Measurements from ENCODE around the gene CACNA1C. TPM values are rescaled to one million over a fixed set of nuclear protein-coding genes. Genes with fewer than 3 reads are reported as not detected.
A peak's percentile ranks its signal among the peaks of the same experiment; 100 is the strongest.

CACNA1C gene
- total RNA-seq, 4 donors from 2014 or later = 2.0 to 4.2 (median 2.5) TPM

GRCh38 chr12:2023365-2023764 lies 29.4 kb upstream of the CACNA1C start:
- H3K4me1 ChIP-seq = no peaks in the 10 kb centered on the region
- no peaks in the 10 kb centered on the region for H3K27me3 ChIP-seq
- H3K4me3 ChIP-seq (replicated peaks in 1 of 3) = no peak overlapping the region
- WGBS, 2 donors = 20 to 38% methylated on average over 3 of the region's 3 CpGs
- DNase-seq = peak in 1 of 2 donors; percentile 7
- no peak overlapping the region for H3K27ac ChIP-seq
- no peaks in the 10 kb centered on the region for H3K9me3 ChIP-seq
- intact Hi-C loops (cut with DNase I) = no loop called here
- TF ChIP-seq, protein P1, sequence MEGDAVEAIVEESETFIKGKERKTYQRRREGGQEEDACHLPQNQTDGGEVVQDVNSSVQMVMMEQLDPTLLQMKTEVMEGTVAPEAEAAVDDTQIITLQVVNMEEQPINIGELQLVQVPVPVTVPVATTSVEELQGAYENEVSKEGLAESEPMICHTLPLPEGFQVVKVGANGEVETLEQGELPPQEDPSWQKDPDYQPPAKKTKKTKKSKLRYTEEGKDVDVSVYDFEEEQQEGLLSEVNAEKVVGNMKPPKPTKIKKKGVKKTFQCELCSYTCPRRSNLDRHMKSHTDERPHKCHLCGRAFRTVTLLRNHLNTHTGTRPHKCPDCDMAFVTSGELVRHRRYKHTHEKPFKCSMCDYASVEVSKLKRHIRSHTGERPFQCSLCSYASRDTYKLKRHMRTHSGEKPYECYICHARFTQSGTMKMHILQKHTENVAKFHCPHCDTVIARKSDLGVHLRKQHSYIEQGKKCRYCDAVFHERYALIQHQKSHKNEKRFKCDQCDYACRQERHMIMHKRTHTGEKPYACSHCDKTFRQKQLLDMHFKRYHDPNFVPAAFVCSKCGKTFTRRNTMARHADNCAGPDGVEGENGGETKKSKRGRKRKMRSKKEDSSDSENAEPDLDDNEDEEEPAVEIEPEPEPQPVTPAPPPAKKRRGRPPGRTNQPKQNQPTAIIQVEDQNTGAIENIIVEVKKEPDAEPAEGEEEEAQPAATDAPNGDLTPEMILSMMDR (IDR thresholded peaks at IDR 0.05) = no peak
- TF ChIP-seq POLR2A (IDR thresholded peaks at IDR 0.05) = no peak
- H3K36me3 ChIP-seq = no peaks in the 10 kb centered on the region

GRCh38 chr12:2027351-2027750 lies 25.4 kb upstream of the CACNA1C start:
- Histone ChIP-seq H3K4me3 (replicated peaks in 1 of 3) (no peak overlapping the region), H3K9me3 (no peaks in the 10 kb centered on the region), H3K4me1 (no peaks in the 10 kb centered on the region), H3K36me3 (no peaks in the 10 kb centered on the region), H3K27ac (no peak overlapping the region), H3K27me3 (no peaks in the 10 kb centered on the region)
- 77 to 78% methylated on average over 4 of the region's 4 CpGs for WGBS, 2 donors
- TF ChIP-seq, protein P1 (IDR thresholded peaks at IDR 0.05) = no peak
- TF ChIP-seq POLR2A (IDR thresholded peaks at IDR 0.05) = no peak
- intact Hi-C loops (cut with DNase I) = no loop called here
- DNase-seq = no peak

DNA sequence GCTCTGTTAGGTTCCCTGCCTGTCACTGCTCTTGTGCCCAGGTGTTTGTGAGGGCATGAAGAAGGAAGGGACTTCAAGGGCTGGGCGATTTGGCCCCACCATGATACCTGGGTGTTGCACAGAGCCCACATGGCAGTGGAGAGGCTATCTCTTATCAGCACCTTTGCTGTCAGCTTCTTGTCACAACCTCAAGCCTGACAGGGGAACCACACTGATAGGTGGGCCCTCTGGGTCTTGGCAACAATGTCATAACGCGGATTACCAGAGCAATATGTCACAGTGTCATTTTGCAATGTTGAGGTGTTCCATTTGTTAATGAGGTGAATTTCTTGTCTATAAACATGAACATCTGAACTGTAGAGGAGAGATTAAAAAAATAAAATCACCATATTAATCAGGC lies 22.9 kb upstream of the CACNA1C start:
- 92 to 99% methylated on average over 3 of the region's 3 CpGs for WGBS, 2 donors
- H3K27ac ChIP-seq = no peak overlapping the region
- no peak for TF ChIP-seq POLR2A (IDR thresholded peaks at IDR 0.05)
- TF ChIP-seq, protein P1 (IDR thresholded peaks at IDR 0.05) = no peak
- H3K4me1 ChIP-seq = peaks cover 0 to 3% of the 10 kb centered on the region in 2 donors
- no peak overlapping the region for H3K4me3 ChIP-seq (replicated peaks in 1 of 3)
- no peaks in the 10 kb centered on the region for H3K27me3 ChIP-seq
- intact Hi-C loops (cut with DNase I) = loop anchor here (10.0 kb wide), 1 partner anchor 225 kb away; no protein-coding TSS in a partner anchor
- H3K9me3 ChIP-seq = no peaks in the 10 kb centered on the region
- DNase-seq = no peak
- H3K36me3 ChIP-seq = no peaks in the 10 kb centered on the region

GRCh38 chr12:2032506-2032905 lies 20.3 kb upstream of the CACNA1C start:
- DNase-seq = no peak
- Histone ChIP-seq H3K27ac (no peak overlapping the region), H3K4me3 (replicated peaks in 1 of 3) (no peak overlapping the region), H3K9me3 (no peaks in the 10 kb centered on the region), H3K36me3 (no peaks in the 10 kb centered on the region), H3K4me1 (peaks cover 3 to 8% of the 10 kb centered on the region in 2 donors), H3K27me3 (no peaks in the 10 kb centered on the region)
- WGBS, 2 donors = 85 to 88% methylated on average over 8 of the region's 8 CpGs
- TF ChIP-seq, protein P1 (IDR thresholded peaks at IDR 0.05) = no peak
- no peak for TF ChIP-seq POLR2A (IDR thresholded peaks at IDR 0.05)
- intact Hi-C loops (cut with DNase I) = loop anchor here (10.0 kb wide), 1 partner anchor 228 kb away; no protein-coding TSS in a partner anchor

GRCh38 chr12:2034633-2035430 lies 18.0 kb upstream of the CACNA1C start:
- Histone ChIP-seq H3K36me3 (no peaks in the 10 kb centered on the region), H3K4me1 (peaks cover 3 to 8% of the 10 kb centered on the region in 2 donors), H3K9me3 (no peaks in the 10 kb centered on the region), H3K27me3 (no peaks in the 10 kb centered on the region), H3K4me3 (replicated peaks in 1 of 3) (no peak overlapping the region), H3K27ac (no peak overlapping the region)
- DNase-seq = peak; percentile 84 to 85
- WGBS, 2 donors = 19 to 20% methylated on average over 44 to 47 of the region's 47 CpGs
- TF ChIP-seq, protein P1 (IDR thresholded peaks at IDR 0.05) = peak; percentile 28 to 96 (median 88)
- no peak for TF ChIP-seq POLR2A (IDR thresholded peaks at IDR 0.05)
- intact Hi-C loops (cut with DNase I) = loop anchor here (10.0 kb wide), 1 partner anchor 230 kb away; no protein-coding TSS in a partner anchor
